GM19043 (cell line): ENCODE results near the gene CAPN8.

Experiments
- ATAC-seq: cut with Tn5 transposase; IDR thresholded peaks from one replicate; pipeline ENCODE4 v1.9.1; 2021; ENCODE audit warnings: low read depth; ENCODE audit not compliant: unreplicated experiment

The CAPN8 gene

GRCh38 chr1:223492044-223492443 is 173.5 kb downstream of the CAPN8 start:
- ATAC-seq: no peak
